GM19351 (cell line): ENCODE results near the gene TAF8.
"Not testable (repeated sequence)": the region's sequence is repeated elsewhere in the genome, so short reads cannot be mapped to it uniquely, and the experiment has no call there.

Experiments used
- ATAC-seq: cut with Tn5 transposase; IDR thresholded peaks from one replicate; pipeline ENCODE4 v1.9.1; 2021; ENCODE audit warnings: mild to moderate bottlenecking, moderate library complexity; ENCODE audit not compliant: unreplicated experiment

Gene TAF8

DNA sequence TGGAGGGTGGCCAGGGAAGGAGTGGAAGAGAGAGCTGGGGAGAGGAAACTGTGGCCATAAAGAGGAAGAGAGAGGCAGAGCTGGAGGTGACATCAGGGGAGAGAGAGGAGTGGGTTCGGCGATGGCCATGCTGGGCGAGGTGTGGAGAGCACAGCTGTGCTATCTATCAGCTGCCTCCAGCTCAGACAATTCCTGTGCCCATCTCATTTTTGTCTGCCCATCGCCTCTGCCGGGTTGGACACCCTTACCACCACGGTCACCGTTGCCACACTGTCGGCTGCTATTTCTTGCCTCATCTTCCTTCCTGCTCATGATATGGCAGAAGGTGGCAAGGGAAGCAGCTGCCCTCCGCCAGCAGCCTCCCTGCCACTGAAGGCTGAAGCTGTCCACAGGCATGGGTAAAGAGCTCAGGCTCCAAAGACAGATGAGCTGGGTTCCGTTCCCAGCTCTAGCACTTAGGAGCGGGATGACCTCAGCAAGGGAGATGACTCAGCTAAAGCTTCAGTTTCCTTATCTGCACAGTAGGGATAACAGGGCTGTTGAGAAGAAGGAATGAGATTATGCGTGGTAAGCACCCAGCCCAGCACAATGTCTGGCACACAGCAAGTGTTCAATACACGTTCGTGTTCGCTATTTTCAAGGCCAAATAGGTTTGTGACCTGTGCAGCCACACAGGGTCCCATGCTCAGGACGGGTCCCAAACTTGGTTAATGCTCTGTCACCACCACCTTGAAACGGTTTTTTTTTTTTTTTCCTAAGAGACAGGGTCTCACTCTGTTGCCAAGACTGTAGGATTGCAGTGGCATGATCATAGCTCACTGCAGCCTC is 21.9 kb upstream of the TAF8 start:
- ATAC-seq = no peak

DNA sequence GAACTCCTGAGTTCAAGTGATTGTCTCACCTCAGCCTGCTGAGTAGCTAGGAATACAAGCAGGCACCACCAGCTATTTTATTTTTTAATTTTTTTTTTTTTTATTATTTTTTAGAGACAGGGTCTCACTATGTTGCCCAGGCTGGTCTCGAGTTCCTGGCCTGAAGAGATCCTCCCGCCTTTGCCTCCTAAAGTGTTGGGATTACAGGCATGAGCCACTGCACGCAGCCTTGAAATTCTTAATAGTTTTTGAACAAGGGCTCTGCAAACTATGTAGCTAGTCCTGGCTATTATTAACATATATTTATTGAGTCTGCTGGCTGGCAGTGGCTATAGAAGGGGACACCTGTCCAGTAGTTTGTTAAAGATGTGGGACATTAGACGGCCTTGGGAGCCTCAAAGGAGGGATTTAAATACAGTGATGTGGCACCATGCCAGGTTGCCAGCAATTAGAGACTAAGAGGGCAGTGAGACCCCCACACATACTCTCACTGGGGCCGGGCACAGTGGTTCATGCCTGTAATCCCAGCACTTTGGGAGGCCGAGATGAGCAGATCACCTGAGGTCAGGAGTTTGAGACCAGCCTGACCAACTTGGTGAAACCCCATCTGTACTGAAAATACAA is 21.1 kb upstream of the TAF8 start:
- no peak for ATAC-seq

DNA sequence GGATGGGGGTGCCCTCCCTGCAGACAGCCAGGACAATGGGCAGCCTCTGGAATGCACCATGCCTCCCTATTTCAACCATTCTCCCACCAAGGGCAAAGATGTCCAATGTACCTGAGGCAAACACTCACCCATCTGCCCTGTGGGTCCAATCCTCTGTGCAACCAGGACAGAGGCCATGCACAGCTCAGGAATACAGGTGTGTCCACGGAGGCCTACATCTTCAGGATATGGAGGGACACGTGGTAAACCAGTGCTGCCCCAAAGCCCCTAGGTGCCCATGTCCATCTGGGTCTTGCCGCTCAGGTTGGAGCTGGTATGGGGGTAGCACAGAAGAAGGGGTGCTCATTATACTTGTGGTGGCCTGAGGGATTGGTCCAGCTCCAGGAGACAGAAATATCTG is 20.4 kb upstream of the TAF8 start:
- ATAC-seq = no peak

DNA sequence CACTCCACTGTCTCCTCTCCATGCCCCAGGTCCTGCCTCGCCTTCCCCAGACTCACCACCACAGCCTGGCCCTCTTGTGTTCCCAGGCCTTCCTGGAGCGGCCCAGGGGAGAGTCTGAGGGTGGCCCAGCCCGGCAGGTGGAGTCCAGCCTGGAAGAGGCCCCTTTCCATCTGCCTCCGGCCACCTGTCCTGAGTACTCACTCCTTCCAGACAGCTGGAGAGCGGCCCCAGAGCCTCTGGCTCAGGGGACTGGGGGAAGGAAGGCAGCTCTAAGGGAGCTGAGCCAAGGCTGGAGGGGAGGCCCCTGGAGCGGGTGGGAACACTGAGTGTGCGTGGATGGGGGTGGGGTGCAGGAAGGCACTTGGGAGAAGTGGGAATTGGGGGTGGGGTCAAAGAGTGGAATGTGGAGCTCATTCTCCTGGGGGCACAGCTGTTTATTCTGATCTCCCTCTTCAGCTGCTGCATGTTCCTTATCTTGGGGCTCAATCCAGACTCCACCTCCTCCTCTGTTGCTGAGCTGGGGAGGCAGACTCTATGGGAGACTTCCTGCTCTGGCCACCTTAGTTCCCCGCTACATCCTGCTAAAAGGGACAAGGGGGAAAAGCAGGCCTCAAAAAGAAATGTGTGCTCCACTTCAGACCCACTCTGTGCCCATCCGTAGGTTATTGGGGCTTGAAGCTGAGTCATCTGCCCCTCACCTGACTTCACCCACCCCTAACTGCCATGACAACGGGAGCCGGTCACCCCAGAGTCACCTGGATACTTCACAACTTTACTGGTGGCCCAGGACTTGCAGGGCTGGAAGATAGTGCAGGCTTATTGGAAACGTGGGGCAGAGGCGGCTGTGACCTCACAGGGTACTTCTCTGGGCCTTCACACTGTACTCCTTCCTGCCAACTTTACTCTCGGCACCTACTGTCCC is 19.5 kb upstream of the TAF8 start:
- no peak for ATAC-seq

DNA sequence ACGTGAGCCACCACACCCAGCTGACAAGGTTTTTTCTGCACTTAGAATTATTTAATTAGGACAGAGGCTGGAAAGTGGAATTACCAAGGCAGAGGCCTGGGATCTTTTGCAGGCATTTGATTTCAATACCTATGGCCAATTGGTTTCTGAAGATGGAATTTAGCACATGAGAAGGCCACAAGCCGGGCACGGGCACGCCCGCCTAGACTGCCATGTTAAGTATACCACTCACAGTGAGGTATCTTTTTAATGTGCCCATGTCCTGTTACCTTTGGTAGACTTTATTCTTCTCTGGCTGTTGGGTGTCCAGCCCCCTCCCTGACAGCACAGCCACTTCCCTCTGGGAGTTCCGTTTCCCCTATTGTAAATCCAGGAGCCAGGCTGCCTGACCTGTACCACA is 18.0 kb upstream of the TAF8 start:
- no peak for ATAC-seq

DNA sequence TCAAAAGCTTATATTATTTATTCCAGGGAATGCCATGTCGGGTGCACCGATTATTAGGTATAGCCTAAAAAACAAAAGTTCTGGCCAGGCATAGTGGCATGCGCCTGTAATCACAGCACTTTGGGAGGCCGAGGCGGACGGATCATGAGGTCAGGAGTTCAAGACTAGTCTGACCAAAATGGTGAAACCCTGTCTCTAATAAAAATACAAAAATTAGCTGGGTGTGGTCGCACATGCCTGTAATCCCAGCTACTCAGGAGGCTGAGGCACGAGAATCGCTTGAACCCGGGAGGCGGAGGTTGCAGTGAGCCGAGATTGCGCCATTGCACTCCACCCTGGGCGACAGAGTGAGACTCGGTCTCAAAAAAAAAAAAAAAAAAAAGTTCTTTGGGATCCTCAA is 12.7 kb upstream of the TAF8 start:
- not testable (repeated sequence) for ATAC-seq

DNA sequence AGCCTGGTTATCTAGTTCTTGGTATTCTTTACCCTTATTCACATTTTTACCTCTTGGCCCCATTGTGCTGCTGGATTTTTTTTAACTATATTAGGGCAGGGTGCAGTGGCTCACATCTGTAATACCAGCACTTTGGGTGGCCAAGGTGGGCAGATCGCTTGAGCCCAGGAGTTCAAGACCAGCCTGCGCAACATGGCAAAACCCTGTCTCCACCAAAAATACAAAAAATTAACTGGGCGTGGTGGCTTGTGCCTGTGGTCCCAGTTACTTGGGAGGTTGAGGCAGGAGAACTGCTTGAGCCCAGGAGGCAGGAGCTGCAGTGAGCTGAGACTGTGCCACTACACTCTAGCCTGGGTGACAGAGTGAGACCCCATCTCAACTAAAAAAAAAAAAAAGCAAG is 12.2 kb upstream of the TAF8 start:
- ATAC-seq = no peak

DNA sequence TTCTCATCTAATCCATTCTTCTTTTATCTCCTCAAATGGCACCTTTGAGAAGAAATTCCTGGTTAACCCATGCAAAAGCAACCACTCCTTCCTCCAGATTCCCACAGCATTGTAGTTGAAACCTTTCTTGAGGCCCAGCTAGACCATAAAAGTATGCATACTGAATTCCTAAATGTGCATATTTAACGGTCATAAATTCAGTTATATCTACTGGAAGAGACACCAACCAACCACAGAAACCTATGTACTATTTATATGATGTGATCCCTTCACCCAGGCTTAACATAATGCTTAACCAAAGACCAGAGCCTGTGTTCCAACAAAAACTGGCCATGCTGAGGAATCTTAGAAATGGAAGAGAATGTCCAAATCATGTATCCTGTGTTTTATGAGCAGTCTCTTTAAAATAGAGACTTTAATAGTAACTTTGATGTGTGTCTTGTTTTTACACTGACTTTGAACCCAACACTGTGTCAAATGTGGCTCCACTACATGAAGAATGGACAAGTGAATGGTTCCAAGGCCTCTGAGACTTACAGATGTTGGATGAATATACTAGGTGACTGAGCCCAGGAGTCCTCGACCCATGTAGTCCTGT is 11.4 kb upstream of the TAF8 start:
- ATAC-seq = no peak

DNA sequence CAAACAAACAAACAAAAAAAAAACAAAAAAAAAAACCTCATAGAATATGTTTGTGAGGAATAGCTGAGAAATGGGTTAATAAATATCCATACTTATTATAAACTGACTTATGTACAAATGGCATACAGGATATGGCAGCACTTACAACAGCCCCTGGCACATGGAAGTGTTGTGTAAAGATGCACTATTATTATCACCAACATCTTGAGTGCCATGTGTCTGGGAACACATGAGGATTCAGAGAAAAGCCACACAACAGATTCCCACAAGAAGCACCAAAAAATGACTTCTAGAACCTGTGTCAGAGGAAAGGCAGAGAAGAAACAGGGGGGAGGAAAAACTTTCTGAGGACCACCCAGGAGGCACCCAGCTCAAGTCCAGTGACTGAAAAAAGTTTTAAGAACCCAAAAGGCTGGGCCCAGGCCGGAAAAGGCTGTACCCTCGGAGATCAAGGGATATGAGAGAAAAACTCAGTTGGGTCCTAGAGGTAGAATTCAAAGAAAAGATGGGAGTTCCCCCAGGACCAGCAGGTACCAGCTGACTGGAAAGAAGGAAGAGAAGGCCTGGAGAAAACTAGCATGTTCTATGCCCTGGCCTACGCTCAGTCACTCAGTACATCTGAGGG is 9.4 kb upstream of the TAF8 start:
- ATAC-seq = no peak

DNA sequence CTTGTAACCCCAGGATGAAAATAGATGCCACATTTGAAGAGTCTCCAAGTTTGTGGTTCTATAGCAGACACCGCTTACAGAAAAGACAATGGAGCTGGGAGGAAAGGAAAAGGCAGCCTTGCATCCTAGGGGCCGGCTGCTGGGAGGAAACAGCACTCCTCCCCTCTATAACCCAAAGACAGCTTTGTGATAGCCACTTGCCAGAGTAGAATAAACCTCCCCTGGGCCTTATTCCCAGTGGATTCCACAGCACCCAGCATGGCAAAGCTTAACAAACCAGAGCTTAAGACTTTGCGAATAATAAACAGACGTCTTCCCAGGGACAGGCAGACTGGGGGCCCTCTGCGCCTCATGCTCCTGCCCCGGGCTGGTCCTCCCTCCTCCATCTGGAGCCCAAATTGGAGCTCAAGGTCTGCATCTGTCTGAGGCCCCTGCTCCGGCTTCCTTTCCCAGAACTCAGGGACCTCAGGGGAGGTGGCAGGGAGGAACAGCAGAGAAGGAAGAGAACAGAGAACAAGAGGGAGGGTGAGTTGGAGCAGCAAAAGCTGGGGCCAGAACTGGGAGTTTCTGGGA is 8.8 kb upstream of the TAF8 start:
- no peak for ATAC-seq

DNA sequence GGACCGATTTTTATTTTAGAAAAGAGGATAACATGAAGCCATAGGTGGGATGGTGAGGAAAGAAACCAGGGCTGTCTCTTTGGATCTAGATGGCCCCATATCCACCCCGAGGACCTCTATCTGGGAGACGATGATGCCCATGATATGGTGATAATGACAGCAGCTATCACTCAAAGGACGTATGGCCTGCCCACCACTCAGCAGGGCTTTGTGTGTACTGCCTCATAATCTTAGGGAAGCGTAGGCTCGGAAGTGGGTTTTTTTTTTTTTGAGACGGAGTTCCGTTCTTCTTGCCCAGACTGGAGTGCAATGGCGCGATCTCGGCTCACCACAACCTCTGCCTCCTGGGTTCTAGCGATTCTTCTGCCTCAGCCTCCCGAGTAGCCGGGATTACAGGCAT is 8.2 kb upstream of the TAF8 start:
- no peak for ATAC-seq

DNA sequence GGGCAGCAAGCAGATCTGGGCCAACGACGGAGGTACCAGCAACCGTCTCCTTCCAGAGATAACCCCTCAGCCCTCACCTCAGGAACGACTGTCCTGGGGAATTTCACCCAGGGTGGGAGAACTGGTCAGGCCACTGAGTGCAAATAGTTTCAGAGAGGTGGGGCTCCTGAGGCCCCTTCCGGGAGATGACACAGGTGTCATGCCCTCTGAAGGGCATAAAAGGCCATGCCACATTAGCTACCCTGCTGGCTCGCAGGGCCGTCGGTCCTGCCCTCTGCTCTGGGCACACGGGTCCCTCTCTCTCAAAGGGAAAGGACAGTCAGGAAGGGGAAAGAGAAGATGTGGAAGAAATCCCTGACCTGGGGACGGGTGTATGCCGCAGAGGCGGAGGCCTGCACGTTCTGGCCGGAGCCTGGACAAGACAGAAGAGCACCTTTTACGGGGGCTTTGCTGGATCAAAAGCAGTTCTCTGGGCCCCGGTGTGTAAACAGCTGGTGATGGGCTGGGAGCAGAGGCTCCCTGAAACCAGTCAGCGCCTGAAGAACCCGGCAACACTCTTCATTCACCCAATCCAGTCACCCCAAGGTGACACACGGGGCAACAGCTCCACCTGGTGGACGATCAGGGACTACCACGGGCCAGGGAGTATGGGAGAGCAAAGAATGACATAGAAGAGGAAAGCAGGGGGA is 6.4 kb upstream of the TAF8 start:
- no peak for ATAC-seq

DNA sequence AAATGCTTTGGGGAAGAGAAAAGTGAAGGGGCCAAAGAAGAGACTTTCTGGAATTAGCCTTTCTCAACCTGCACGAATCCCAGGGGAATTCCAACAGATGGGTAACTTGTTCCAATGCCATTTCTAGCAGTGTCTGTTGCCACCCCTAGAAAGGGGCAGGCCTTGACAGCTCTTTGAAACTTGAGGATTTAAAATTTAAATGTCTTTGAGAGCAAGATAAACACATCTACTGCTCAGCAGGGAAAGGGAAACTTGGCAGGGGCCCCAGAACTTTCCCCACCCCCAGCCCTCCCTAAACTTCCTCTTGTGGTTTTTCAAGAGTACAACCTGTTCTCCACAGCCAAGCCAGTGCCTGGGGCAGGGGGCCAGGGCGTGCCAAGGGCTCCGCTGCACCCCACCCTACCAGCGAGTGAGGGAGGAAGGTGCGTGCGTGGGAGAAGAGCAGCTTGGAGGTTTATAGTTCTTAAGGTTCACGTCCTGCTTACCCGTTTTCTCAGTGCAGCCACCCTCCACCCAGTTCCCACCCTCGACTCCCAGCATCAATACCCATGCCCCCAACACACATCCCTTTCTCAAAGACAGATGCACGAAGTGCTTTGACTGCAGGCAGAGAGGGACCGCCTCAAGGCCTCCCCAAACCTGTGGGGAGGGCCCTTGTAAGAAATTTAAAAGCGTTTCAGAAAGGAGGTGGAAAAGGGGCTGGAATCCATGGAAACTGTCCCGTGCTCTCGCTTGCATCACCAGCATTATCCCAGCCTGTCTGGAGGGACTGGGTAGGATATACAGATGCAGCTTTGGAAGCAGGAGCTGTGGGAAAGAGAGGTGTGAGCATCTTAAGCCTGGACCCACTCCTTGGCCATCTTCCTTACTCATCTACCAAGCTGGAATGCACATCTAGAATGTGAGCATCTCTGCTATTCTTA is 4.5 kb upstream of the TAF8 start:
- no peak for ATAC-seq

DNA sequence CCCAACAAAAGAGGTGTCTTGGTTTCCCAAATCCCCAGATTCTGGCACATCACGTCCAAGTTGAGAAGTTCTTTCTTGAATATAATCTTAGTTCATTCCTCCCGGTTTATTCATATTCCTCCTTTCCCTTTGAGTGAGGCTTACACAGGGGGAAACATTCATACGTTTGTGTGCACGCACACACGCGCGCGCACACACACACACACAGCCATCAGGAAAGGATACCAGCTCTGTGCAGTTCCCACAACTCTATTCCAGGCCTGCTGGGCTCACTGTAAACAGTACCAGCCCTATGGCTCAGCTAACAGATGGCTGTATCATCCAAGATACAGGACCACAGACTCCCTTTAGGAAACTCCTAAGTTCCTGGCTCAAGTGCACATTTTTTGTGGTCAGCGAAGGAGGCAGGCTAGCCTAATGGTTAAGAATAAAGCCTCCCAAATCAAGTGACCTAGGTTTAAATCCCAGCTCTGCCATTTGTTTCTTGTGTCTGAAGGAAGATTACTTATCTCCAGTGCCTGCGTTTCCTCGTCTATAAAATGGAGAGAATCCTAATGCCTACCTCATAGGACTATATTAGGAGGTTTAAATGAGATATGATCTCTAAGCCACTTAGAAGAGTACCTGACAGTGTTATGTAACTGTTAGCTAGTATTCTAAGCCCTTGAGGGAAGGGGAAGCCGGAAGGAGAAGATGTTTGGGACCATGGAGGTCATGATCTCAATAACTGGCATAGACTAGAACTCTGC is 3.7 kb upstream of the TAF8 start:
- no peak for ATAC-seq

DNA sequence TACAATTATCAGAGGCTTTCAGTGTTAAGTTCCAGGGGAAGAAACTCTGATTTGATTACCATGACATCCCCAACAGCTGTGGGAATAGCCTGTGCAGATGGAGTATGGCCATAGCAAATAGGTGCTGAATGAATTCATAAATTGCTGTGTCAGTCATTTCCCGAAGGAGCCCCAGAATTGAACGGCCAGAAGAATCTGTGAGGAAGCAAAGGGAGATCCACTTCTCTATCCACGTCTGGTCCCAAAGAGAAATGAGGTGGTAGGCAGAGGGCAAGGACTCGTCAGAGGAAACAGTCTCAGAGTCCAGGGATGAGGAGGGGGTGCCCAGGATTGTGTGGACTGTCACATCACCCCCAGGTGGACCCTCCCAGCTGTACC is 3.1 kb upstream of the TAF8 start:
- ATAC-seq = no peak

DNA sequence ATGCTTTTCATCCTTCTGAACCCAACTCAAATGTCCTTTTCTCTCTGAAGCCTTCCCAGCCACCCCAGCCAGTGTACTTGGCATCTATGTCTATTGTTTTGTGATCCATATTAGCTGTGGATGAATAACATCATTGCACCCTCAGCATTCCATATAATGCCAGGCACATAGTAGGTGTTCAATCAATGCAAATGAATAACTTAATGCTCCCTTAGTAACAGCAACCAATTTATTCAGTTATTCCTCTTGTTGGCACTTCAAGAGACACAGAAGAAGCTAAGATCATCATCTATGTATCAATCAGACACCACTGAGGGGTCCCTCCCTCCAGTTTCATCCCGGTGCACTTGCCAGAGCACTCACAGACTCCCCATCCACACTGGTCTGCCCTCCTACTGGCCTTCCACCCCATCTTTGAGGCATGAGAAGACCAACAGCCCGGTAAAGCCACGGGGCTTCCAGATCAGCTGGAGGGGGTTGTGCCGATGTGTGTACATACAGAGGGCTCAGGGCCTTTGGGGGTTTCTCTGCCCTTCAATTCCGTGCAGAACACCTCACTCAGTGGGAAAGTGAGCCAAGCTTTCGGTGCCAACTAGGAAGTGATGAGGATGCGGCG is 2.4 kb upstream of the TAF8 start:
- no peak for ATAC-seq

DNA sequence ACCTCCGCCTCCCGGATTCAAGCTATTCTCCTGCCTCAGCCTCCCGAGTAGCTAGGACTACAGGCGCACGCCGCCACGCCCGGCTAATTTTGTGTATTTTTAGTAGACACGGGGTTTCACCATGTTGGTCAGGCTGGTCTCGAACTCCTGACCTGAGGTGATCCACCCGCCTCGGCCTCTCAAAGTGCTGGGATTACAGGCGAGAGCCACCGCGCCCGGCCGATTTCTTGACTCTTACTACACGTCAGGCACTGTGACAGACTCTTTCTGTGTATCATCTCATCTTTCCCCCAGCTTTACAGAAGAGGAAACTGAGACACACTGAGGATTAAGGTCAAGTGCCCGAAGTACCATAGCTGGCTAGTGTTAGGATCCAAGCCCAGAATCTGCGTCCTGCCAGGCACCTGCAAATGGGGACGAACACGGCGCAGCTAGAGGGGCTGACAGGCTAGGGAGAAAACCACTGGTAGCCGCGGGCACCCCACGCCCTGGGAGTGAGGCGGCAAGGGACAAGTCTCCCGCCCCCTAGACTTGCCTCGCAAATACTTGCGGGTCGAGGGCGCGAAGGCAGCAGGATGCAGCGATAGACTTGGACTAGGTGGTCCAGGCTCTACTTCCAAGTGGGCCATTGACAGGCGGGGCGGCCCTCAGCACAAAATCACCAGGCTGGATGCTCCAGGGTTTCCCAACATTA is 1.1 kb upstream of the TAF8 start:
- no peak for ATAC-seq
